ENCODE data around the gene IGFBP5.
A peak's percentile ranks its signal among the peaks of the same experiment; 100 is the strongest.

IGFBP5 gene

GRCh38 chr2:216717491-216717901, 22.1 kb upstream of the IGFBP5 start:
- TF ChIP-seq CTCF (IDR thresholded peaks at IDR 0.05; ENCODE audit: control insufficient read depth, insufficient read depth, low read depth, low read length, missing control alignments) = no peak
- H3K4me3 ChIP-seq (ENCODE audit: control insufficient read depth, low read depth, low read length) = no peak overlapping the region
- DNase-seq (ENCODE audit: low read depth) = no peak

GRCh38 chr2:216716109-216716508, 20.8 kb upstream of the IGFBP5 start:
- no peak for DNase-seq (ENCODE audit: low read depth)
- no peak overlapping the region for H3K4me3 ChIP-seq (ENCODE audit: control insufficient read depth, low read depth, low read length)
- no peak for TF ChIP-seq CTCF (IDR thresholded peaks at IDR 0.05; ENCODE audit: control insufficient read depth, insufficient read depth, low read depth, low read length, missing control alignments)

- DNase-seq (ENCODE audit: low read depth) = no peak
- no peak for TF ChIP-seq CTCF (IDR thresholded peaks at IDR 0.05; ENCODE audit: control insufficient read depth, insufficient read depth, low read depth, low read length, missing control alignments)
- H3K4me3 ChIP-seq (ENCODE audit: control insufficient read depth, low read depth, low read length) = no peak overlapping the region
These were observed 20.1 kb upstream of the IGFBP5 start for GRCh38 chr2:216715402-216715974.

GRCh38 chr2:216714376-216714775, 19.0 kb upstream of the IGFBP5 start:
- no peak for TF ChIP-seq CTCF (IDR thresholded peaks at IDR 0.05; ENCODE audit: control insufficient read depth, insufficient read depth, low read depth, low read length, missing control alignments)
- DNase-seq (ENCODE audit: low read depth) = no peak
- H3K4me3 ChIP-seq (ENCODE audit: control insufficient read depth, low read depth, low read length) = no peak overlapping the region

GRCh38 chr2:216713691-216714336, 18.5 kb upstream of the IGFBP5 start:
- no peak overlapping the region for H3K4me3 ChIP-seq (ENCODE audit: control insufficient read depth, low read depth, low read length)
- peak; percentile 74 for DNase-seq (ENCODE audit: low read depth)

GRCh38 chr2:216711348-216711747, 16.0 kb upstream of the IGFBP5 start:
- DNase-seq (ENCODE audit: low read depth) = no peak
- TF ChIP-seq CTCF (IDR thresholded peaks at IDR 0.05; ENCODE audit: control insufficient read depth, insufficient read depth, low read depth, low read length, missing control alignments) = no peak
- H3K4me3 ChIP-seq (ENCODE audit: control insufficient read depth, low read depth, low read length) = no peak overlapping the region

More at GRCh38 chr2:216713691-216714336, 18.5 kb upstream of the IGFBP5 start:
- TF ChIP-seq CTCF (IDR thresholded peaks at IDR 0.05; ENCODE audit: control insufficient read depth, insufficient read depth, low read depth, low read length, missing control alignments) = no peak
